ENCODE results near the gene ALS2.
A peak's percentile ranks its signal among the peaks of the same experiment; 100 is the strongest.
"Not testable (repeated sequence)": the region's sequence is repeated elsewhere in the genome, so short reads cannot be mapped to it uniquely, and the experiment has no call there.

ALS2 gene

DNA sequence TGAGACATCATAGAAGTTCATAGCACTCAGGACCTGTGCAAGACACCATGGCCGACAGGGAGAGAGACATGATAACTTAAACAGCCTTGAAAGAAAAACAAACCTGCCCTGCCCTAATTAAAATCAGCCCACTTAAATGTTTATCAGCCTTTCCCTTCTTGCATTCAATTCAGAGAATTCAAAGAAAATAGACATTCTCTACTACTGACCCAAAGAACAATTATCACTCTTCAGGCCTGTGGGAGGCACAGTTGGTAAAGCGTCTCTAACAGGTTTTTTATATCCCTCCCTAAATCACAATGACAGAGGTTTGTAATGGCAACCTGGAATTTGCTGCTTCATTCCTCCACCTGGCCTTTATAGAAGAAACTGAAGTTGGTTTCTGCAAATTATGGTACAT lies 27.3 kb upstream of the ALS2 start:
- peak; percentile 23 for DNase-seq (ENCODE audit: extremely low spot score)
- ChIA-PET CTCF (no interaction called here), POLR2A (no interaction called here)
- TF ChIP-seq CTBP1 (IDR thresholded peaks at IDR 0.05; ENCODE audit: borderline replicate concordance) (peak; percentile 57; the same call in 1 of the 2 replicates), FOXA1 (IDR thresholded peaks at IDR 0.05) (no peak)
- TF ChIP-seq, protein P1, sequence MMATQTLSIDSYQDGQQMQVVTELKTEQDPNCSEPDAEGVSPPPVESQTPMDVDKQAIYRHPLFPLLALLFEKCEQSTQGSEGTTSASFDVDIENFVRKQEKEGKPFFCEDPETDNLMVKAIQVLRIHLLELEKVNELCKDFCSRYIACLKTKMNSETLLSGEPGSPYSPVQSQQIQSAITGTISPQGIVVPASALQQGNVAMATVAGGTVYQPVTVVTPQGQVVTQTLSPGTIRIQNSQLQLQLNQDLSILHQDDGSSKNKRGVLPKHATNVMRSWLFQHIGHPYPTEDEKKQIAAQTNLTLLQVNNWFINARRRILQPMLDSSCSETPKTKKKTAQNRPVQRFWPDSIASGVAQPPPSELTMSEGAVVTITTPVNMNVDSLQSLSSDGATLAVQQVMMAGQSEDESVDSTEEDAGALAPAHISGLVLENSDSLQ (IDR thresholded peaks at IDR 0.05): peak; percentile 83

DNA sequence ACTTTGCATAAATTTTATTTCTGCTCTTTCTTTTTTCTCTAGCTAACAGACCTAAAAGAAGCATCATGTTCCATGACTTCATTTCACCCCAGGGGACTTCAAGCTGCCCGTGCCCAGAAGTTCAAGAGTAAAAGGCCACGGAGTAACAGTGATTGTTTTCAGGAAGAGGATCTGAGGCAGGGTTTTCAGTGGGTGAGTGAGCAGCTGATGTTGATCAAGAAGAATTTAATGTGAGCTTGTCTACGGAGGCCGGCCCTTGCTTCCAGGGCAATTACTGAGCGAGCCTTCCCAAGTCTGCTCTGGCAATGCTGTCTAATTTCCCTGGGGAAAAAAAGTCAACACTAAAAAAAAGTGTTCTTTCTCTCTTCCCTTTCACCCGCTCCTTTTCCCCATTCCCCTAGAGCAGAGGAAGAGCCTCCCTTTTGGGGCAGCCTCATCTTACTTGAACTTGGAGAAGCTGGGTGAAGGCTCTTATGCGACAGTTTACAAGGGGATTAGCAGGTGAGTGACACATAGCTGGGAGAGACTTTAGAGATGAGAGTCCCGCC lies 26.8 kb upstream of the ALS2 start:
- peak; percentile 53 for DNase-seq (ENCODE audit: extremely low spot score)
- ChIA-PET POLR2A (no interaction called here), CTCF (interaction anchor here (0.9 kb wide), 1 partner anchor 23 kb away, joined by 9 read pairs; no protein-coding TSS in a partner anchor)
- TF ChIP-seq L3MBTL2 (conservative IDR thresholded peaks at IDR 0.05) (no peak), LEF1 (IDR thresholded peaks at IDR 0.05; ENCODE audit: borderline replicate concordance) (no peak), FOXK2 (IDR thresholded peaks at IDR 0.05) (no peak), BHLHE40 (IDR thresholded peaks at IDR 0.05; ENCODE audit: borderline replicate concordance) (no peak), ARNT (IDR thresholded peaks at IDR 0.05) (no peak), FOXM1 (IDR thresholded peaks at IDR 0.05; ENCODE audit: borderline replicate concordance) (no peak), ZNF384 (IDR thresholded peaks at IDR 0.05) (no peak), HDGF (IDR thresholded peaks at IDR 0.05; ENCODE audit: borderline replicate concordance) (no peak), ELF4 (IDR thresholded peaks at IDR 0.05) (no peak), CTBP1 (IDR thresholded peaks at IDR 0.05; ENCODE audit: borderline replicate concordance) (no peak), TARDBP (IDR thresholded peaks at IDR 0.05) (no peak), NFRKB (IDR thresholded peaks at IDR 0.05) (no peak), FOXA1 (IDR thresholded peaks at IDR 0.05) (no peak), SP1 (IDR thresholded peaks at IDR 0.05) (no peak), SUZ12 (IDR thresholded peaks at IDR 0.05) (no peak)
- TF ChIP-seq, protein P1 (IDR thresholded peaks at IDR 0.05): no peak

DNA sequence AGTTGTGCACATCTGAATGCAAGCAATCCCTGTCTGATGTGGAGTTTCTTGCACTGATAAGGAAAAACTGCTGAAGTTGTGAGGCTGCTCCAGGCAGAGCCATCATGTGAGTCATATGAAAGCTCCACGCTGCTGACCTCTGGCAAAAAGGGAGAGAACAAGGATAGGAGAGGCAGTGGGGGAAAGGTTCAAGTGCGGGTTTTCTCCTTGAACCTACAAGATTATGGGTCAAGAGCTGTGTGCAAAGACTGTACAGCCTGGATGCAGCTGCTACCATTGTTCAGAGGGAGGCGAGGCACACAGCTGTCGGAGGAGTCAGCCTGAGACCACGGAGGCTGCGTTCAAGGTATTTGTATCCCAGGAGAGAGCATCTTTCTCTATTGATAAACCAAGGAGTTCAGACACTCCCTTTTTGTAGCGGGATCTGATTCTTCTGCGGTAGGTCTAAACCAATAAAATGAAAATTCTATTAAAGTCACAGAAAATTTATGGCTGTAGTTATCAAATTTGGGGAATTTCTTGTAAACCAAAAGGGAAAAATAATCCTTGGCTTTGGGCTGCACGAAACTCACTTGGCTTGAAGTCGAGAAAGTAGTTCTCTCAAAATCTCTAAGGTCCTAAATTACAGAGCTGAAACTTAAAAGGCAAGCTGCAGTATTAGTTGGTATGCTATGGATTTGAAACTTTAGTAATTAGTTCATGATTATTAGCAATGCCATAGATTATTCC lies 25.9 kb upstream of the ALS2 start, which contains the start of gene CDK15:
CDK15 (plus strand) TSS at position 96 of the 729 bp plus-strand sequence; CDS start at position 224, 128 bp downstream.
- POLR2A ChIA-PET: no interaction called here

DNA sequence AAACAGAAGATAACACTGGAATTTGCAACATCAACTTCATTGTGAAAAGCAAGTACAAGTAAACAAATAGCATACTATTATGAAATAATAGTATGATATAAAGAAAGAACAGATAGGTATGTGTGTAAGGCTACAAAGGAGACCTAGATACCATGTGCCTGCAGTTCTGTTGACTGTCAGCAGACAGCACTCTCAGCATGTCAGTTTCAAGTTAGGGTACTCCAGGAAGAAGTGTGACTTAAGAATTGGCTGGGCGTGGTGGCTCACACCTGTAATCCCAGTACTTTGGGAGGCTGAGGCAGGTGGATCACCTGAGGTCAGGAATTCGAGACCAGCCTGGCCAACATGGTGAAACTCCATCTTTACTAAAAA lies 18.2 kb upstream of the ALS2 start:
- POLR2A ChIA-PET; CTCF ChIA-PET; DNase-seq (ENCODE audit: extremely low spot score): not testable (repeated sequence)

More for the DNA sequence above, 25.9 kb upstream of the ALS2 start, which contains the start of gene CDK15:
- TF ChIP-seq FOXK2 (IDR thresholded peaks at IDR 0.05) (no peak), LEF1 (IDR thresholded peaks at IDR 0.05; ENCODE audit: borderline replicate concordance) (no peak), ELF4 (IDR thresholded peaks at IDR 0.05) (no peak), CTBP1 (IDR thresholded peaks at IDR 0.05; ENCODE audit: borderline replicate concordance) (no peak), L3MBTL2 (conservative IDR thresholded peaks at IDR 0.05) (no peak), NFRKB (IDR thresholded peaks at IDR 0.05) (no peak), FOXM1 (IDR thresholded peaks at IDR 0.05; ENCODE audit: borderline replicate concordance) (no peak), HDGF (IDR thresholded peaks at IDR 0.05; ENCODE audit: borderline replicate concordance) (no peak), TARDBP (IDR thresholded peaks at IDR 0.05) (no peak), SP1 (IDR thresholded peaks at IDR 0.05) (no peak), ARNT (IDR thresholded peaks at IDR 0.05) (no peak), ZNF384 (IDR thresholded peaks at IDR 0.05) (no peak), BHLHE40 (IDR thresholded peaks at IDR 0.05; ENCODE audit: borderline replicate concordance) (no peak), FOXA1 (IDR thresholded peaks at IDR 0.05) (no peak), SUZ12 (IDR thresholded peaks at IDR 0.05) (no peak)
- TF ChIP-seq, protein P1 (IDR thresholded peaks at IDR 0.05): no peak
- CTCF ChIA-PET: interaction anchor here (0.5 to 0.9 kb wide), 2 partner anchors 22 to 1186 kb away, joined by 3 to 9 read pairs; no protein-coding TSS in a partner anchor
- peak; percentile 15 for DNase-seq (ENCODE audit: extremely low spot score)

DNA sequence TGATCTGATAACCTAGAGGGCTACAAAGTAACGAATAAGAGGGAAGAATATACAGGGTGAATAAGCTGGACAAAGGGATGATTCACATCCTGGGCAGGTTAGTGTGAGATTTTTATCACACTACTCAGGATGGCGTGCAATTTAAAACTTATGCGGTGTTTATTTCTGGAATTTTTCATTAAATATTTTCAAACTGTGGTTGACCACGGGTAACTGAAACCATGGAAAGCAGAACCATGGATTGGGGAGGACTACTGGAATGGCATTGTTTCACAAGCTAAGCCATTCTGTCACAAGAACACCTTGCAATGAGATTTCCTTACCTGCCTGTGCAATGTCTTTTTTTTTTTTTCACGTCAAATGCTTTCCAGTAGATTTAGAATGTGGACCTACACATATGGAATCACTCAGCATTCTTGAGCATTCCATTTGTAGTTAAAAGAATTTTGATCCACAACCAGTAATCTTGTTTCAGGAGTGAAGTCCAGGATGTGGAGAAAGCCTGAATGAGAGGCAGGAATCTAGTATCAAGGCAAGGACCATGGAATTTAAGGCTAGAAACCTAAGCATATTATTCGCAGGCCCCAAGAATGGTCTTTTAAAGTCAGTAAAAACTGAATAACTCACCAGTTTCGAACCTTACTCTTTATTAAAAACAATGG lies 17.6 kb upstream of the ALS2 start:
- no peak for DNase-seq (ENCODE audit: extremely low spot score)
- ChIA-PET POLR2A (no interaction called here), CTCF (no interaction called here)
- TF ChIP-seq CTBP1 (IDR thresholded peaks at IDR 0.05; ENCODE audit: borderline replicate concordance) (no peak), HDGF (IDR thresholded peaks at IDR 0.05; ENCODE audit: borderline replicate concordance) (no peak), NFRKB (IDR thresholded peaks at IDR 0.05) (no peak), TARDBP (IDR thresholded peaks at IDR 0.05) (no peak), SUZ12 (IDR thresholded peaks at IDR 0.05) (no peak), FOXK2 (IDR thresholded peaks at IDR 0.05) (no peak), SP1 (IDR thresholded peaks at IDR 0.05) (no peak), LEF1 (IDR thresholded peaks at IDR 0.05; ENCODE audit: borderline replicate concordance) (no peak), ZNF384 (IDR thresholded peaks at IDR 0.05) (no peak), L3MBTL2 (conservative IDR thresholded peaks at IDR 0.05) (no peak)
- TF ChIP-seq, protein P1 (IDR thresholded peaks at IDR 0.05): no peak

Measured in HEK293T (cell line).